Lower leg skin (tissue), 4 donors: ENCODE results near the gene ALG10B. TPM values are rescaled to one million over a fixed set of nuclear protein-coding genes. Genes with fewer than 3 reads are reported as not detected.
"Not testable (repeated sequence)": the region's sequence is repeated elsewhere in the genome, so short reads cannot be mapped to it uniquely, and the experiment has no call there.

ENCODE experiments used
- DNase-seq, 2 donors: peaks; one replicate each; pipeline ENCODE4 v3.0.0-alpha.2; 2019; ENCODE audit warnings: low spot score in 2 of 2
- H3K4me3 ChIP-seq: fragments of 200-600 bp; sonication (generic); 2 replicates; pipeline ENCODE4 v1.5.1; 2017; ENCODE audit warnings: mild to moderate bottlenecking, low read depth; ENCODE audit not compliant: poor library complexity, severe bottlenecking
- CTCF ChIP-seq, 3 donors: fragments of 450-650 bp; IDR thresholded peaks; one replicate each; pipeline ENCODE4 v1.5.1; 2016; ENCODE audit warnings: antibody characterized with exemption in 3 of 3, mild to moderate bottlenecking in 3 of 3, moderate library complexity in 2 of 3
- POLR2A ChIP-seq, 2 donors: fragments of 450-650 bp; IDR thresholded peaks; one replicate each; pipeline ENCODE4 v1.6.1; 2016 to 2017; ENCODE audit warnings: antibody characterized with exemption in 2 of 2, mild to moderate bottlenecking in 1 of 2, moderate library complexity in 1 of 2
- WGBS, 2 donors: methylation state at CpG; one replicate each; pipeline ENCODE4 v1.1.5; 2018; 5-methylcytosine and 5-hydroxymethylcytosine counted together
- intact Hi-C: fragments of 100-400 bp; cut with DNase I; formaldehyde crosslinking; loops from one replicate; pipeline ENCODE4 v1.15.0; 2023; ENCODE audit warnings: low total_unique reads
- total RNA-seq, 4 donors: library from RNA; depleted of rRNA; stranded (reverse); fragments of >200 nt; gene quantifications; one replicate each; pipeline ENCODE4 v1.1.0, GENCODE V29; 2016

ALG10B gene
- total RNA-seq, 4 donors from 2014 or later = 2.0 to 6.2 (median 3.7) TPM

- H3K4me3 ChIP-seq = no peak overlapping the region
- intact Hi-C loops = loop anchor here (10.0 kb wide), 1 partner anchor 942 kb away; no protein-coding TSS in a partner anchor
- WGBS, 2 donors = 93 to 94% methylated on average over 1 of the region's 1 CpG
- DNase-seq = no peak
- TF ChIP-seq CTCF (IDR thresholded peaks at IDR 0.05) = no peak
- TF ChIP-seq POLR2A (IDR thresholded peaks at IDR 0.05) = no peak
These were observed 16.2 kb downstream of the ALG10B start for GRCh38 chr12:38332814-38333213.

- intact Hi-C loops = no loop called here
- no peak for TF ChIP-seq CTCF (IDR thresholded peaks at IDR 0.05)
- no peak for DNase-seq
- H3K4me3 ChIP-seq = no peak overlapping the region
- WGBS, 2 donors = 71 to 74% methylated on average over 3 of the region's 3 CpGs
These were observed 25.9 kb downstream of the ALG10B start for GRCh38 chr12:38342444-38342843.

- intact Hi-C loops, H3K4me3 ChIP-seq, DNase-seq: not testable (repeated sequence)
- 74 to 77% methylated on average over 4 of the region's 4 CpGs for WGBS, 2 donors
These were observed 26.7 kb downstream of the ALG10B start for GRCh38 chr12:38343256-38343655.

GRCh38 chr12:38343916-38344315, 27.3 kb downstream of the ALG10B start:
- H3K4me3 ChIP-seq, DNase-seq, intact Hi-C loops: not testable (repeated sequence)
- 87 to 93% methylated on average over 1 of the region's 1 CpG for whole genome bisulfite sequencing, 2 donors

- intact Hi-C loops = no loop called here
- no peak for DNase-seq
- no peak overlapping the region for H3K4me3 ChIP-seq
- WGBS, 2 donors = 66 to 71% methylated on average over 4 of the region's 4 CpGs
- no peak for TF ChIP-seq POLR2A (IDR thresholded peaks at IDR 0.05)
These were observed 34.0 kb downstream of the ALG10B start for GRCh38 chr12:38350342-38351174.

GRCh38 chr12:38351175-38351508, 34.6 kb downstream of the ALG10B start:
- 38 to 41% methylated on average over 1 of the region's 1 CpG for WGBS, 2 donors
- H3K4me3 ChIP-seq, DNase-seq, intact Hi-C loops: not testable (repeated sequence)

GRCh38 chr12:38367506-38367905, 50.9 kb downstream of the ALG10B start:
- no peak for TF ChIP-seq POLR2A (IDR thresholded peaks at IDR 0.05)
- 64 to 68% methylated on average over 4 of the region's 4 CpGs for WGBS, 2 donors
- intact Hi-C loops = no loop called here
- no peak for DNase-seq
- H3K4me3 ChIP-seq = no peak overlapping the region

GRCh38 chr12:38370311-38370710, 53.7 kb downstream of the ALG10B start:
- intact Hi-C loops = no loop called here
- DNase-seq = no peak
- H3K4me3 ChIP-seq = no peak overlapping the region
- 66 to 79% methylated on average over 4 of the region's 4 CpGs for WGBS, 2 donors
- TF ChIP-seq CTCF (IDR thresholded peaks at IDR 0.05) = no peak
- no peak for TF ChIP-seq POLR2A (IDR thresholded peaks at IDR 0.05)
